ENCODE results near the gene SPOCK1.

The SPOCK1 gene

DNA sequence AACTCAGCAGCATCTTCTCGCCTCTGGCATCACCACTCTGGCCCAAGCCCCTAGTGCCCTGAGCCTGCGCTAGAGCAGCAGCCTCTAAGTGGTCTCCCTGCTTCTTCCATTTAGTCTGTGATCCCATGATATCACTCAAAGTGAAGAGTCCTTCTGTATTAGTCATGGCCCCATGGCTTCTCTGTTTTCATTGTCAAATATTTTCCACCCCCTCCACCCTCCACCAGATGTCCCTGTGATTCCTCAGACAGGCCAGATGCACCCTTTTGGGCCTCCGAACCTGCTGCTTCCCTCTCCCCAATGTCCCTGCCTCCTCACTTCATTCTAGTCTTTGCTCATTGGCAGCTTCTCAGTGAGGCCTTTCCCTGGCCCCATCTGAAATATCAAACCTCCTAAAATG, 299.2 kb downstream of the SPOCK1 start:
- TF ChIP-seq, protein P1, sequence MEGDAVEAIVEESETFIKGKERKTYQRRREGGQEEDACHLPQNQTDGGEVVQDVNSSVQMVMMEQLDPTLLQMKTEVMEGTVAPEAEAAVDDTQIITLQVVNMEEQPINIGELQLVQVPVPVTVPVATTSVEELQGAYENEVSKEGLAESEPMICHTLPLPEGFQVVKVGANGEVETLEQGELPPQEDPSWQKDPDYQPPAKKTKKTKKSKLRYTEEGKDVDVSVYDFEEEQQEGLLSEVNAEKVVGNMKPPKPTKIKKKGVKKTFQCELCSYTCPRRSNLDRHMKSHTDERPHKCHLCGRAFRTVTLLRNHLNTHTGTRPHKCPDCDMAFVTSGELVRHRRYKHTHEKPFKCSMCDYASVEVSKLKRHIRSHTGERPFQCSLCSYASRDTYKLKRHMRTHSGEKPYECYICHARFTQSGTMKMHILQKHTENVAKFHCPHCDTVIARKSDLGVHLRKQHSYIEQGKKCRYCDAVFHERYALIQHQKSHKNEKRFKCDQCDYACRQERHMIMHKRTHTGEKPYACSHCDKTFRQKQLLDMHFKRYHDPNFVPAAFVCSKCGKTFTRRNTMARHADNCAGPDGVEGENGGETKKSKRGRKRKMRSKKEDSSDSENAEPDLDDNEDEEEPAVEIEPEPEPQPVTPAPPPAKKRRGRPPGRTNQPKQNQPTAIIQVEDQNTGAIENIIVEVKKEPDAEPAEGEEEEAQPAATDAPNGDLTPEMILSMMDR (IDR thresholded peaks at IDR 0.05; ENCODE audit: low read depth, low read length, missing control alignments) = no peak
- H3K4me3 ChIP-seq (replicated peaks; ENCODE audit: low read depth, low read length) = no peak overlapping the region
- no peak for DNase-seq (ENCODE audit: extremely low read depth, low read depth)

DNA sequence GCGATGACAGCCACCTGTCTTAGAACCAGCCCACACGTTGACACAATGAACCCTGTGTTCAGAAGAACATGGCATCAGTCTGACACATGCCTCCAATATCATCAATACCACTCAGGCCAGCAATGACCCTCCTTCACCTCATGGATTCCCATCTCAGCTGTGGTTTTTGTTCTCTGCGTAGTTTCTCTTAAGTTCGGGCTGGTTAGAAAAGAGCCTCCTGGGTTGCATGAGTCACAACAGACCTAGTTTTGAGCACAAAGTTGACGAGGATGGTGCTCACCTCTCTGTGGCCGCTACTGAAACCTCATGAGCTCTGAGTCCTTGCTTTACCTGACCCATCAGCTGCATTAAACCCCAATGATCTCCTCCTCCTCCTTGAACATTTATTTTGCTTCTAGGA, 299.9 kb downstream of the SPOCK1 start:
- TF ChIP-seq, protein P1 (IDR thresholded peaks at IDR 0.05; ENCODE audit: low read depth, low read length, missing control alignments) = no peak
- H3K4me3 ChIP-seq (replicated peaks; ENCODE audit: low read depth, low read length) = no peak overlapping the region
- DNase-seq (ENCODE audit: extremely low read depth, low read depth) = no peak

DNA sequence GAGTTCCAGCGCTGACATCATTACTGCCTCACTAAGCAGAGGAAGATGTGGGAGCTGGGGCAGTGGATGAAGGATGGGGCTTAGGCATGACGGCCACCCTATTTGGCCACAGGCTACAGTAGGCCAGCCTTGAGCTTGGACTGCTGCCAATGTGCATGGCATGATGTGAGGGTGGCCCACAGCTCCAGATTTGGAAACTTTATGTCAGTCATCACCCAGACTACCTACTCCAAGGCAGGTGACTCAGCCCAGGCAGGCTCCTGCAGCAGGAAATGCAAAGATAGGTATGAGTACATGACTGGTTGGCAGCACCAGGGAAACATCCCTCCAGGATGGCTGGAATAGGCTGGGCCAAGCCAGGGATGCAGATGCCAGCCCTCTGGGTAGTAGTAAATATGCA, 303.6 kb downstream of the SPOCK1 start:
- no peak overlapping the region for H3K4me3 ChIP-seq (replicated peaks; ENCODE audit: low read depth, low read length)
- TF ChIP-seq, protein P1 (IDR thresholded peaks at IDR 0.05; ENCODE audit: low read depth, low read length, missing control alignments) = no peak
- DNase-seq (ENCODE audit: extremely low read depth, low read depth) = no peak

DNA sequence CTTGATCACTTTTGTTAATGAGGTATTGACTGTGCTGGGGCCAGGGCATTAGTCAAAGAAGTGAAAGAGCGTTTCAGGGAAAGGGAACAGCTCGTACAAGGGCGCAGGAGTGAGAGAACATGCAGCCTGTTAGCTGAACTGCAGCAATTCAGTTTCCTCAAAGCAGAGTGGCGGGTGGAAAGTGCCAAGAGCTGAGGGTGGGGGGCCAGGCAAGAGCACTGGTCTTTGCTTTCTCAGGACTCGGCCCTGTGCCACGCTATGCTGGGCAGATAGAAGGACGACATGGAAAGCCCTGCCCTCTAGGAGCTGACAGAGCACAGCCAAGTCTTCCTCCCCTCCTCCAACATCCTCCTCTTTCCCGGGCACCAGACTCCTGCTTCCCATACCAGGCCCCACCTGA, 304.8 kb downstream of the SPOCK1 start:
- TF ChIP-seq, protein P1 (IDR thresholded peaks at IDR 0.05; ENCODE audit: low read depth, low read length, missing control alignments) = no peak
- DNase-seq (ENCODE audit: extremely low read depth, low read depth) = no peak

DNA sequence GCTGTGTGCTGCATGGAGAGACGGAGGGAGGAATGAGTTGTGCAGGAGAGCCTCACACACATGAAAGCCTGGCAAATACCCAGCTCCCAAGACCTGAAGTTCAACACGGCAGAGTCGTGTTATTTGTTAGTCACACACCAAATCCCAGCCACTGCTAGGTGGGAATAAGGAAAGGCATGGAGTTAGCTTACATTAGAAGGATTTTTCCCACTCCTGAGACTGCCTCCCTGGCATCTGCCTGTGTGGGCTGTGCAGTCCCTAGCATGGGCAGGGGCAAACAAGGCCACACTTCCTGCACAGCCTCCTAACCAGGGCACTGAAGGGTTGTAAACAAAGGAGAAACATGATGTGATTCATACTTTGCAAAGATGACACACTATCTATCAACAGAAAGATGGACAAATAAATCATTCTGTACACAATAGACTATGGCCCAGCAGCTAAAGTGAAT, 306.8 kb downstream of the SPOCK1 start:
- TF ChIP-seq, protein P1 (IDR thresholded peaks at IDR 0.05; ENCODE audit: low read depth, low read length, missing control alignments) = no peak
- H3K4me3 ChIP-seq (replicated peaks; ENCODE audit: low read depth, low read length) = no peak overlapping the region
- no peak for DNase-seq (ENCODE audit: extremely low read depth, low read depth)

More for the DNA sequence above, 304.8 kb downstream of the SPOCK1 start:
- H3K4me3 ChIP-seq (replicated peaks; ENCODE audit: low read depth, low read length) = no peak overlapping the region

DNA sequence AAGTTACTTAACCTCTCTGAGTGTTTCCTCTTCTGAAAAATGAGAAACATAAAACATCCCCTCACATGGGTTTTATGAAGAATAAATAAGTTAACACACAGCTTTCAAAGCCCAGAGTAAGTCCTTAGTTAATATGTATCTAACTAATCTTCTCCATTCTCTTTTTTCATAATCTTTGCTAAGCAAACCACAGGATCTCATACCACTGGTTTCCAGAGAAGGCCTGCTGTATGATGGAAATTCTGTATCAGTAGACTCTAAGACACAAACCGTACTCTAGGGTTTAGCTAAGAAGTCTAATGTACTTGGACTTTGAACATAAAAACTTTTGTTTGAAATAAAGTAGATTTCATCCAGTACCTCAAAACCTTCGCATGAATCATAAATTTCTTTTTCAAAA, 307.9 kb downstream of the SPOCK1 start:
- DNase-seq (ENCODE audit: extremely low read depth, low read depth) = no peak
- no peak overlapping the region for H3K4me3 ChIP-seq (replicated peaks; ENCODE audit: low read depth, low read length)
- TF ChIP-seq, protein P1 (IDR thresholded peaks at IDR 0.05; ENCODE audit: low read depth, low read length, missing control alignments) = no peak

DNA sequence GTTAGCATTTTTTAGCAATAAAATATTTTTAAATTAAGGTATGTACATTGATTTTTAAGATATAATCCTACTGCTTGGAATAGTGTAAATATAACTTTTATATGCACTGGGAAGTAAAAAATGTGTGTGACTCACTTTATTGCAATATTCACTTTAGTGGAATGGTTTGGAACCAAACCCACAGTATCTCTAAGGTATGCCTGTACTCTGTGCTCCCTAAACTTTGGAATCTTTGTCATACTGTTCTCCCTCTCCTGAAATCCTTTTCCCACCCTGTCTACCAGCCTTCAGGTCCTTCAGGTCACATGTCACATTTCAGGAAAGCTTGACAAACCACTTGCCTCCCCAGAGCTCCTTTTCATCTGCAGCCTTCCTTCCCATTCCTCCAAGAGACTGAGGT, 308.7 kb downstream of the SPOCK1 start:
- no peak overlapping the region for H3K4me3 ChIP-seq (replicated peaks; ENCODE audit: low read depth, low read length)
- no peak for DNase-seq (ENCODE audit: extremely low read depth, low read depth)

More for the DNA sequence above, 308.7 kb downstream of the SPOCK1 start:
- TF ChIP-seq, protein P1 (IDR thresholded peaks at IDR 0.05; ENCODE audit: low read depth, low read length, missing control alignments) = no peak
